Memory B cell (primary cell): ENCODE data around the gene RPL29.

Experiments
- ATAC-seq: fragments of 150-1000 bp; cut with Tn5 transposase; 2 replicates; pipeline ENCODE4 v1.10.0; 2021; ENCODE audit warnings: low read depth, mild to moderate bottlenecking, moderate library complexity
- DNase-seq, 2 donors: peaks; one replicate each; pipeline ENCODE4 v3.0.0; 2022; ENCODE audit warnings: low spot score in 2 of 2
- H3K27ac Mint-ChIP-seq: one replicate; pipeline ENCODE4 v1.8.0; 2022; ENCODE audit warnings: mild to moderate bottlenecking, moderate library complexity, mixed read lengths
- H3K27me3 Mint-ChIP-seq: one replicate; pipeline ENCODE4 v1.8.0; 2022; ENCODE audit warnings: mixed read lengths
- H3K36me3 Mint-ChIP-seq: one replicate; pipeline ENCODE4 v1.8.0; 2022; ENCODE audit warnings: mild to moderate bottlenecking, mixed read lengths
- H3K4me1 Mint-ChIP-seq: one replicate; pipeline ENCODE4 v1.8.0; 2022; ENCODE audit warnings: mixed read lengths
- H3K4me3 Mint-ChIP-seq: one replicate; pipeline ENCODE4 v1.8.0; 2022; ENCODE audit warnings: mild to moderate bottlenecking, moderate library complexity, mixed read lengths
- H3K9me3 Mint-ChIP-seq: one replicate; pipeline ENCODE4 v1.8.0; 2022; ENCODE audit warnings: mixed read lengths

RPL29 gene

DNA sequence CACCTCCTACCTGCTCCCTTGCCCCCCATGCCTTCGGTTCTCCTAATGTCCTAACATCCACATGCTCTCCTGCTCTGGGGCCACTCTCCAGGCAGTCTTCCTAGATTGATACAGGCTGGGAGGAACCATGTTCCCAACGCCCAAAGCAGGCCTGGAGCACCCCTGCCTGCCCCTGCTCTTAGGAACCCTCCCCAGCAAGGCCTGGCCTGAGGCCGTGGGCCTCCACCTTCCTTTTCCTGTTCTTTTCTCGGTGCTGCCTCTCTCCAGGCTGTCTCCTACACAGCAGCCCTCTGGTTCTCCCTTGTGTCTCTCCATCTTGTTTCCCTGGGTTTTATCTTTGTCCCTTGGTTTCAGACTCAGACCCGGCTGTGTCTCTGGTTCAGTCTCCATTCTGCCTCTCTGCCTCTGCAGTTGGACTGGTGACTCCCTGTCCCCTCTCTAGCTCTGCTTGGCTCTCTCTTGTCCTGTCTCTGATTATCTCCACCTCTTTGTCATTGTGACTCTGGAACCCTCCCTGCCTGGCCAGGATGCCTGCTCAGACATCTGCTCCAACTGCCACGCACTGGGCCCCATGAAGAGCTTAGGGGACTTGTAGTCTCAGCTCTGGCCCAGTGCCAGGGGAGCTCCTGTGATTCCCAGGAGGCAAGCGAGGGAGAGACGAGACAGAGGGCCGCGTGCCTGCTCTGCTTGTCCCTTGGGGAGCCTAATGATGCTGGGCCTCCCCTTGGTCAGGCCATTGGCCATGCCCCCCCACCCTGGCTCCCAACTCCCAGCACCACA, 26.0 kb upstream of the RPL29 start:
- no peak for ATAC-seq
- no peaks in the 10 kb centered on the region for H3K9me3 Mint-ChIP-seq
- no peak overlapping the region for H3K4me3 Mint-ChIP-seq
- H3K27me3 Mint-ChIP-seq: no peaks in the 10 kb centered on the region
- DNase-seq: no peak
- no peaks in the 10 kb centered on the region for H3K36me3 Mint-ChIP-seq
- H3K27ac Mint-ChIP-seq: no peak overlapping the region
- peaks cover 15% of the 10 kb centered on the region for H3K4me1 Mint-ChIP-seq

DNA sequence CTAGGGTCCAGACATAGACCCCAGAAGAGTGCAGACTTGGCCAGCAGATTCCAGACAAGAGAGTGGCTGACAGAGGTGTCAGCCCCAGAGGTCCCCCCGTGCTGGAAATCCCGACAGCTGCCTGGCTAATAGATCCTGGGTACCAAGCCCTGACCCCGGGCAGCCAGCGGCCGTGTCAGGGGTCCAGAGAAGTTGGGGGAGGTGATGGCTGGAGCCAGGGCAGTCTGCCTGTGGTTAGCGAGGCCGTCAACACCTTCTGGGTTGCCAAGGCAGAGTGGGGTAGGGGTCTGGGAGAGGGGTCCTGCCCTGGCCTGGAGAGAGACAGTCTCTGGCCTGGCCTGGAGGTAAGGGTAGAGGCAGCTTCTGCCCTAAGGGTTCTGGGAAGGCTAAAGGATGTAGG, 25.1 kb upstream of the RPL29 start:
- no peaks in the 10 kb centered on the region for H3K9me3 Mint-ChIP-seq
- ATAC-seq (no peak), DNase-seq (no peak)
- no peaks in the 10 kb centered on the region for H3K36me3 Mint-ChIP-seq
- H3K27ac Mint-ChIP-seq: no peak overlapping the region
- H3K27me3 Mint-ChIP-seq: no peaks in the 10 kb centered on the region
- no peak overlapping the region for H3K4me3 Mint-ChIP-seq
- peaks cover 15% of the 10 kb centered on the region for H3K4me1 Mint-ChIP-seq

DNA sequence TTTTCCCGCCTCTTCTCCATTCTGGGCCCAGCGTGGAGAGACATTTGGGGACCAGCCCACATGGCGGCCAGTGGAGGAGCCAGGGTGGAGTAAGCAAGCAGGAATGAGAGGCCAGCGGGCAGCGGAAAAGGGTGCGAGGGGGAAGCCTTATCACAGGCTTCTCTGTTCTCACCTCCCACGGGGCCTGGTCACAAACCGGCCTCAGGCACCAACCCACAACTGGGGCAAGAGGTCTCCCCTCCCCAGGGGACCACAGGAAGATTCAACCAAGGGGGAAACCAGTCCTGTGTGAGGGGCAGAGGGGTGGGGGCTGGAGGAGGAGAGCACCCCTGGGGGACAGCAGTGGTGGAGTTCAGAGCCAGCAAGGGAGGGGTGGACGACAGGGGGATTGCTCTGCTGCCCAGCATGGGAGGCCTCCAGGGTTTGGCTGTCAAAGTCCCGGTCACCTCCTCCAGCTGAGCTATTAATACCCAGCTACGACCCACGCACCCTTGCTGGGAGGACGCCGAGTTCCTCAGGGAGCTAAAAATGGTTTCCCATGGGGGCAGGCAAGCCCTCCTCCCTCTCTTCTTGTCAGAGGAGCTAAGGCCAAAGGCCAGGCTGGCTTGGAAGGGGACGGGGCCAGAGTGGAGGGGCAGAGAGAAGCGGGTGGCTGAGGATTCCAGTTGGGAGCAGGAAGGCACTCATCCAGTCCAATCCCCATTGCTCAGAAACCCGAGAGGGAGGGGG, 23.8 kb upstream of the RPL29 start:
- no peak for DNase-seq
- peaks cover 15% of the 10 kb centered on the region for H3K4me1 Mint-ChIP-seq
- H3K36me3 Mint-ChIP-seq: no peaks in the 10 kb centered on the region
- H3K4me3 Mint-ChIP-seq: no peak overlapping the region
- ATAC-seq: no peak
- no peaks in the 10 kb centered on the region for H3K27me3 Mint-ChIP-seq
- H3K27ac Mint-ChIP-seq: no peak overlapping the region
- no peaks in the 10 kb centered on the region for H3K9me3 Mint-ChIP-seq

DNA sequence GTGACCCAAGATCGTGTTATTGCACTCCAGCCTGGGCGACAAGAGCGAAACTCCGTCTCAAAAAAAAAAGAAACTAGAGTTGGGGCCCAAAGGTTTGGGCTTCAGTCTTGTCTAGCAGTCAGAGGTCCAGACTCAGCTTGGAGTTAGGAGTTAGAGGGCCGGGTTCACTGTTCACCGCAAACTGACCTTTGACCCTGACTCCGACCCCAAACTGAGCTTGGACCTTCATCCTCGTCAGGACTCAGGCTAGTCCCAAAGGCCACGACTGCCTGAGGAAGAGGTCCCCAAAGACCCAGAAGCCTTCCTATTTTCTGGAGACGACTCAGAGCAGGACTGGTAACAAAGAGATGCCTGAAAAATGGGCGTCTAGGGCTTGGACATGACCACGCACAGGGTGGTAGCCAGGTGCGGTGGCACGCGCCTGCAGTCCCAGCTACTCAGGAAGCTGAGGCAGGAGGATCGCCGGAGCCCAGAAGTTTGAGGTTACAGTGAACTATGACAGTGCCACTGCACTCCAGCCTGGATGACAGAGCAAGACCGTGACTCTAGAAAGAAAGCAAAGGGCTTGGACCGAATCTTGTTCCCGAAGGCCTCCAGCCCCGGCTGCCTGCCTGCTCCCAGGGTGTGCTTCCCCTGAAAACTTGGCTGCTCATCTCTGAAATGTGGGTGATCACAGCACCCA, 22.8 kb upstream of the RPL29 start:
- peaks cover 7% of the 10 kb centered on the region for H3K4me1 Mint-ChIP-seq
- no peaks in the 10 kb centered on the region for H3K9me3 Mint-ChIP-seq
- H3K36me3 Mint-ChIP-seq: no peaks in the 10 kb centered on the region
- no peak overlapping the region for H3K4me3 Mint-ChIP-seq
- H3K27ac Mint-ChIP-seq: no peak overlapping the region
- ATAC-seq (no peak), DNase-seq (no peak)
- H3K27me3 Mint-ChIP-seq: no peaks in the 10 kb centered on the region

DNA sequence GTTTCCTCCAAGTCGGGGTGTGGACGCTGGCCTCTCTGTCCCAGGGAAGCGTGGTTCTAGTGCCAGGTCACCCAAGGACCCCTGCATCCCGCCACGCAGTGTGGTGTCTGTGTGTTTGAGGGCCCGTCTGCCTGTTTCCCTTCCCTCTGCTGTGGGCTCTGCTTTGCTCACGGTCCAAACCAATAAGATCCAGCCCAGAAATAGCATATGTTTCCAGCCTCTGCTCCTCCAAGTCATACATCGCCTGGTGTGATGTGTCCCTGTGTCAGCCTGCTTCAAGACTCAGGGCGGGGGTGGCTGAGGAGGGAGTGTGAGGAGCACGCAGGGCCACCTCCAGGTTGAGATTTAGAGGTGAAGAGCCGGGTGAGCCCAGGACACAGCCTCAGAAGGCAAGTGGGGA, 21.9 kb upstream of the RPL29 start:
- ATAC-seq (no peak), DNase-seq (no peak)
- H3K9me3 Mint-ChIP-seq: no peaks in the 10 kb centered on the region
- no peaks in the 10 kb centered on the region for H3K27me3 Mint-ChIP-seq
- H3K4me1 Mint-ChIP-seq: peaks cover 3% of the 10 kb centered on the region
- no peak overlapping the region for H3K4me3 Mint-ChIP-seq
- H3K36me3 Mint-ChIP-seq: no peaks in the 10 kb centered on the region
- H3K27ac Mint-ChIP-seq: no peak overlapping the region

DNA sequence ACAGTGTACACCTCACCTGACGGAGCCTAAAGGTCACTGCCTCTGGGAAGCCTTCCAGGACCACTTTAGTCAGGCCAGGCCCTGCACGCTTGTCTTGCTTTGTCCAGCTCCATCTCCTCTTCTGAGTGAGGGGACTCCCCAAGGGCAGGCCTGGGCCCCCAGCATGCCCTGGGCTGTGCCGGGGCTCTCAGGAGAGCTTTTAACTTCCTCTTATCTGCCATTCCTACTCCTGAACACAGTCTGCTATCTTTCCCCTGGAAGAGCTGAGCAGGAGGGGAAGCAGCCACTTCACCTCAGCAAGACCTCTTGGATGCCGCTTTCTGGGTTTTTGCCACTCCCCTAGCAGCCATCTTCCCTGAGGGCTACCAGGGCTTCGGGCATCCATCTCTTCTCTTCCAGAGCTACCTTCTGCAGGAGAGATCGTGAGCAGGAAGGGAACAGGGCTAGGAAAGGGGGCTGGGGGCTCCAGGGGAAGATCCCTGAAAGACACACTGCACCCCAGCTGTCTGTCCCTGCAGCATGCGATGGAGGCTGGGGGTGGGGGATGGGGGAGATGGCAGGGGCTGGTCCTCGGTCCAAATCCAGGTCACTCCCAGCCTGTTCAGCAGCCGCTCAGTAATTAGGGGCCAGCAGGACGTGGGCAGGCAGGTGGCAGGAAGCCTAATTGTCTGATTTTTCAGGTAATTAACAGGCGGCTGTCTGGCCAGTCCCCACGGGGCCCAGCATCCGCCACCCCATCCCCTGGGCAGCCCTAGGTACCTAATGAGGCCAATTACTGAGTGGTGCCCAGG, 19.9 kb upstream of the RPL29 start:
- H3K36me3 Mint-ChIP-seq: no peaks in the 10 kb centered on the region
- no peak for DNase-seq
- H3K9me3 Mint-ChIP-seq: no peaks in the 10 kb centered on the region
- ATAC-seq: no peak
- no peak overlapping the region for H3K27ac Mint-ChIP-seq
- H3K27me3 Mint-ChIP-seq: peaks cover 2% of the 10 kb centered on the region
- H3K4me1 Mint-ChIP-seq: no peaks in the 10 kb centered on the region
- H3K4me3 Mint-ChIP-seq: no peak overlapping the region

DNA sequence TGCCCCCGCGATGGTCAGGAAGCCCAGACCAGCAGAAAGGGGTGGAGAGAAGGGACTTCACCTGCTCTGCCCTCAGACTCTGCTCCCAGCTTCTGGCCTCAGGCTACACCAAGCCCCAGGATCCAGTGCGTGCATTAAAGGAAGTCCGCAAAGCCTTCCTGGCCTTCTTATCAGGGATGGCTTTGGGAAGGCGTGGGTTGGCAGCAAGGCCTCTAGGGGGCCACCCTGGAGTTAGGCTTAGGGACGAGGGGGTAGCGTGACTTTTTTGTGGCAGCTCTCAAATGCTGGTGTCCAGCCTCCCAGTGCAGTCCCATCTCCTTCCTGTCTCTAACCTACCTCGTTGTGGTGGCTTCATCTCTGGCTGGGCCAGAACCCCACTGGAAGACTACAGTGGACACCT, 18.9 kb upstream of the RPL29 start:
- Mint-ChIP-seq H3K4me3 (no peak overlapping the region), H3K36me3 (no peaks in the 10 kb centered on the region), H3K9me3 (peaks cover 2% of the 10 kb centered on the region), H3K27me3 (peaks cover 5% of the 10 kb centered on the region), H3K4me1 (no peaks in the 10 kb centered on the region), H3K27ac (no peak overlapping the region)
- no peak for ATAC-seq
- DNase-seq: no peak

DNA sequence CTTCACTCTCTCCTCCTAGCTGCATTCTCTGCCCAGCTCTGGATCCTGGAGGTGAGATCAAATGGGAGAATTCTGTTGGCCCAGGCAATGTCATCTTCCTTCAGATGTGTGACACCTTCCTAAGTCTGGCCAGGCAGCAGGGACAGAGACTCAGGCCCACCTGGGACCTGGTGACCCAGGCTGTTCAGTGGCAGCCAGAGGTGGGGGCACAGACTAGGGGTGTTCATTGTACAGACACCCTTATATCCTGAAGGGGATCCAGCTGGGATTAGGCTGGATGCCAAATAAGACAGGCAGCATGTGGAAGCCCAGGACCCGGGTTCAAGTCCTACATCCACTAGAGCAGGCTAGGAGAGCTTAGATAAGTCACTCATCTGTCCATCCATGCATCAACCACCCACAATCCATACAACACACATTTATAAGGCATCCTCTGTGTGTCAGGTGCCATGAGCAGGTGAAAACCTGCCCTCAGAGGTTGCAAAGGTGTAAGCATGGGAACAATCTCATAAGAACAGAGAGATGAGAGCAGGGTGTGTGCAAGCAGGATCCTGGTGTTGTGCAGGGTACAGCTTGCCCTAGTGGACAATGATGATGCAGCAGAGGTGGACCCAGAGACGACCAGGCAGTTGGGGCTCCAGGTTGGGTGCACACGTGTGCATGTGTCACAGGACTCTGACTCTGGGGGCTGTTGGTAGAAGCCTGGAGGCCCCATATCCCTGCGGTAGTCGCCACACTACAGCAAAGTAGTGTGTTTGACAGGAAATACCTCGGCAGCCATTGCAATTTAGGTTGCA, 18.3 kb upstream of the RPL29 start:
- no peak overlapping the region for H3K27ac Mint-ChIP-seq
- ATAC-seq (no peak), DNase-seq (no peak)
- peaks cover 5% of the 10 kb centered on the region for H3K27me3 Mint-ChIP-seq
- no peaks in the 10 kb centered on the region for H3K36me3 Mint-ChIP-seq
- H3K4me1 Mint-ChIP-seq: no peaks in the 10 kb centered on the region
- peaks cover 2% of the 10 kb centered on the region for H3K9me3 Mint-ChIP-seq
- H3K4me3 Mint-ChIP-seq: no peak overlapping the region

DNA sequence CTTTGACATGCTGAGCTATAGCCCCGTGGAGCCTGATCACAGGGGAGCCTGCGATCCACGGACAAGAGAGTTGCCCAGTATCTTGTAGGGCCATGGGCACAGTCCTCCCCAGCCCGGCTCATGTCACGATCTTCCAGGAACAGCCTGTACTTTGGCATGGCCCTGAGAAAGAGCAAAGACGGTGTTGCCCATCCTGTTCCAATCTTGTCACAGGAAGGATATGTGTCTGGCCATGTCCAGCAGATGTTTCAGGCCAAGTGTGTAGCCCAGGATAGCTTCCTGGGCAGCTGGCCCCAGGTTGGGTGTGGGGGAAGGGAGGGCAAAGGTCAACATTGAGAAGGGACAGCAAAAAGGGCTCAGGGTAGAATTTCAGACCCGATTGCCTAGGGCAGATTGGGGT, 17.0 kb upstream of the RPL29 start:
- H3K9me3 Mint-ChIP-seq: peaks cover 2% of the 10 kb centered on the region
- no peaks in the 10 kb centered on the region for H3K36me3 Mint-ChIP-seq
- peaks cover 5% of the 10 kb centered on the region for H3K27me3 Mint-ChIP-seq
- no peaks in the 10 kb centered on the region for H3K4me1 Mint-ChIP-seq
- DNase-seq (no peak), ATAC-seq (no peak)
- no peak overlapping the region for H3K27ac Mint-ChIP-seq
- H3K4me3 Mint-ChIP-seq: no peak overlapping the region

DNA sequence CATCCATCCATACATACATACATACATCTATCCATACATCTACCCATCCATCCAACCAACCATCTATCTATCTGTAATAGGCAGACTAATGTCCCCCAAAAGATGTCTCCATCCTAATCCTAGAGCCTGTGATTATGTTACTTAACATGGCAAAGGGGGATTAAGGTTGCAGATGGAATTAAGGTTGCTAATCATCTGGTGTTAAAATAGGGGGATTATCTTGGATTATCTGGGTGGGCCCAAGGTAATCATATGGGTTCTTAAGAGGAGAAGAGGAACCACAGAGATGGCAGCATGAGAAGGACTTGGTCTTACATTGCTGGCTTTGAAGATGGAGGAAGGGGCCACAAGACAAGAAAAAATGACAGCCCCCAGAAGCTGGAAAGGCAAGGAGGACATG, 14.7 kb upstream of the RPL29 start:
- Mint-ChIP-seq H3K4me3 (no peak overlapping the region), H3K9me3 (peaks cover 2% of the 10 kb centered on the region), H3K4me1 (no peaks in the 10 kb centered on the region), H3K27me3 (peaks cover 5% of the 10 kb centered on the region), H3K36me3 (no peaks in the 10 kb centered on the region), H3K27ac (no peak overlapping the region)
- DNase-seq (no peak), ATAC-seq (no peak)

DNA sequence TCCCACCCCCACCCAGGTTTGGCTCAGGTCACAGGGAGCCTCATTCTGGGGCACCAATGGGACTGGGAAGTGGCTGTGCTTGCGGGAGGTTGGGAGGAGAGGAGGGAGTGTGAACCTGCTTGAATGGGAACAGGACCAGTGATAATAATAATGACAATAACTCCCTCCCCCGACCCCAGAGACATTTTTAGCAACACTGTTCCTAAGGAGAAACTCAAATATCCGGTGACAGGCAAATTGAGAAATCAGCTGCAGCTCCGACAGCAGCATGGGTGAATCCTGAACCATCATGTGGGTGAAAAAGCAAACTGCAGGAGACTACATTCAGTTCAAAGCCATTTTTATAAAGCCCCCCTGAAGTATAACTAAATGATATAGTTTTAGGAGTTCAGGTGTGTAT, 11.6 kb upstream of the RPL29 start:
- no peak overlapping the region for H3K4me3 Mint-ChIP-seq
- ATAC-seq (no peak), DNase-seq (no peak)
- H3K27ac Mint-ChIP-seq: no peak overlapping the region
- peaks cover 5% of the 10 kb centered on the region for H3K27me3 Mint-ChIP-seq
- H3K9me3 Mint-ChIP-seq: peaks cover 2% of the 10 kb centered on the region
- no peaks in the 10 kb centered on the region for H3K36me3 Mint-ChIP-seq
- H3K4me1 Mint-ChIP-seq: no peaks in the 10 kb centered on the region

DNA sequence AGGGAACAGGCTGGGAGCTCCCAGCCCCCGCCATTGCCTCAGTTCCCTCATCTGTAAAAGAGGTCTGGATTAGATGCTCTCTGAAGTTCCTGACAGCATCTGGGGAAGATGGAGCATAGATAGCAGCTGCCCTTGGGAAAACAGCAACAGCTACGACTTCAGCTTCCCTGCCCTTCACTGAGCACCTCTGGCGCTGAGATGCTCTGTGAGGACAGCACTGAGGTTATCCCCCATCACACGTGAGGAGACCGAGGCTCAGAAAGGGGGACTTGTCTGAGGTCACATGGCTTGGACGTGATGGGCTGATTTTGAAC, 11.1 kb upstream of the RPL29 start:
- no peaks in the 10 kb centered on the region for H3K4me1 Mint-ChIP-seq
- ATAC-seq (no peak), DNase-seq (no peak)
- no peak overlapping the region for H3K27ac Mint-ChIP-seq
- H3K27me3 Mint-ChIP-seq: peaks cover 3% of the 10 kb centered on the region
- no peak overlapping the region for H3K4me3 Mint-ChIP-seq
- H3K36me3 Mint-ChIP-seq: no peaks in the 10 kb centered on the region
- peaks cover 2% of the 10 kb centered on the region for H3K9me3 Mint-ChIP-seq

DNA sequence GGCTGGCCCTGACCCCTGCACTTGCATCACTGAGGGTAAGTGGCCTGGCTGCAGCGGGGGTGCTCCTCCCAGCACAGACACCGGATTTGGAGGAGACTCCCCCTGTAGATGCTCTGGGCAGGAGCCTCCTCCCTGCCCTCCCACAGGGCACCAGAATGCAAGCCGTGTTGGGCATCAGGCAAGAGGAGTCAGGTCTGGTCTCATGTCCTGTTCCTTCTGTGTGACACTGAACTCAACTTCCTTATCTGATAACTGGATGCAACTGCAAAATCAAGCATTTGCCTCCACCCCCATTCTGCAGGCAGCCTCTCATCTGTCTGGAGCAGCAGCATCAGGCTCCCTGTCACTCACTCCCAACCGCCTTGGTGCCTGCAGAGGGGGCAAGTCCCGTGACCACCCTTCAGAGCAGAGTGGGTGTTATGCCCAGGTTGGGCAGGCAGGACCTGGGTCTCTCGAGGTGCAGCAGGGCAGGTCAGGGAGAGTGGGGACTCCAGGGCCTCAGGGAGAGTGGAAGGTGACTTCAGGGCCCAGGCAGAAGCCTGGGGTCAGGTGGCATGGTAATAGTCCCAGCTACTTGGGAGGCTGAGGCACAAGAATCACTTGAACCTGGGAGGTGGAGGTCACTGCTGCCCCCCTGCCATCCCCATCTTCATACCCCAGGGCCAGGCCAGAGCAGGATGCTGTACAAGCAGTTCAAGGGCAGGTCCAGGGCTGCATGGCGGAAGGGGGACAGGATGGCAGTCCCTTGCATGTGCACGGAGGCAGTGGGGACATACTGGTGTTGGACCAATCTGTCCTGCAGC, 10.5 kb upstream of the RPL29 start:
- no peak overlapping the region for H3K27ac Mint-ChIP-seq
- ATAC-seq: no peak
- no peaks in the 10 kb centered on the region for H3K36me3 Mint-ChIP-seq
- peaks cover 3% of the 10 kb centered on the region for H3K27me3 Mint-ChIP-seq
- H3K4me1 Mint-ChIP-seq: peaks cover 3% of the 10 kb centered on the region
- no peak overlapping the region for H3K4me3 Mint-ChIP-seq
- no peak for DNase-seq
- peaks cover 2% of the 10 kb centered on the region for H3K9me3 Mint-ChIP-seq
